Measurements from ENCODE around the gene NECTIN1. TPM values are rescaled to one million over a fixed set of nuclear protein-coding genes. Genes with fewer than 3 reads are reported as not detected.

The NECTIN1 gene
- total and polyA plus RNA-seq, 2 of the 4 experiments (the other 2 are of a cell fraction), result 2.3 to 4.2 TPM

DNA sequence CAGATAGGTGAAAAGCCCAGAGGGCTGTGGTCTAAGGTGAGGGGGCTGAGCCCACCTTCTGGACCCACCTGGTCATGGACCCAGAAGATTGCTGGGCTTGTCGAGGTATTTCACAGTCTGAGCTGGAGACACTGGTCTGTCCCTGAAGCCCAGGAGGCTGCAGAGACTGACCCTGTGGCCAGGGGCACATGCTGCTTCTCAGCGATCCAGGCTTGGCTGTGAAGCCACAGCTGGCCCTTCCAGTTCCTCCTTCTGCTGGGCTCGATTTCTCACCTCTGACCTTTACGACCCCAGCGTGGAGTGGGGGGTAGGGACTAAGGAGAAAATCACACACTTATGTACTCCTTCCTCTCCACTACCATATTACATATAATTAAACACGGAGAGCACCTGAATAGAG is 88.5 kb downstream of the NECTIN1 start:
- Histone ChIP-seq H3K14ac (replicated peaks; ENCODE audit: low read depth, low read length) (no peak overlapping the region), H2BK120ac (ENCODE audit: low read depth, low read length) (no peak overlapping the region), H3K27me3 (ENCODE audit: control insufficient read depth, insufficient read depth, low read length) (peaks cover 49% of the 10 kb centered on the region), H3K4me1 (ENCODE audit: control insufficient read depth, insufficient read depth, low read length) (no peaks in the 10 kb centered on the region), H3K56ac (ENCODE audit: extremely low read depth, insufficient read depth, low read length) (no peak overlapping the region), H2AK9ac (replicated peaks; ENCODE audit: low read depth, low read length, poor library complexity) (no peak overlapping the region), H3K18ac (ENCODE audit: low read depth, low read length) (no peak overlapping the region), H3K9me3 (ENCODE audit: control insufficient read depth, insufficient read depth, low read length) (no peaks in the 10 kb centered on the region), H3K36me3 (ENCODE audit: control insufficient read depth, insufficient read depth, low read length) (no peaks in the 10 kb centered on the region), H2AFZ (replicated peaks; ENCODE audit: low read length, poor library complexity) (no peak overlapping the region), H4K5ac (ENCODE audit: low read depth, low read length) (no peak overlapping the region), H2BK15ac (ENCODE audit: low read depth, low read length) (no peak overlapping the region), H3K4me2 (ENCODE audit: low read depth, low read length) (no peak overlapping the region), H4K20me1 (ENCODE audit: insufficient read depth, low read length) (no peaks in the 10 kb centered on the region), H3K4me3 (ENCODE audit: insufficient read depth, low read depth, low read length) (no peak overlapping the region), H2AK5ac (ENCODE audit: low read depth, low read length) (no peak overlapping the region), H3K23ac (ENCODE audit: low read depth, low read length) (no peak overlapping the region), H4K91ac (ENCODE audit: insufficient read depth, low read depth, low read length) (no peak overlapping the region), H4K8ac (ENCODE audit: low read depth in 2 of 2, low read length in 2 of 2) (no peak overlapping the region), H3K79me1 (ENCODE audit: low read depth in 1 of 2, low read length in 2 of 2) (no peaks in the 10 kb centered on the region), H2BK5ac (ENCODE audit: low read depth, low read length, poor library complexity, severe bottlenecking) (no peak overlapping the region), H3K9ac (ENCODE audit: low read depth, low read length) (no peak overlapping the region), H3K9me1 (ENCODE audit: insufficient read depth, low read length) (no peaks in the 10 kb centered on the region), H3K27ac (ENCODE audit: insufficient read depth, low read length) (no peak overlapping the region), H2BK20ac (ENCODE audit: low read depth, low read length) (no peak overlapping the region), H3K4ac (ENCODE audit: low read depth, low read length) (no peak overlapping the region)
- in situ Hi-C loops (cut with MboI; ENCODE audit: low sequenced_read_pairs) (no loop called here), intact Hi-C loops (cut with micrococcal nuclease) (loop anchor here (5.0 kb wide), 1 partner anchor 158 kb away; no protein-coding TSS in a partner anchor), dilution Hi-C loops (cut with HindIII; ENCODE audit: low sequenced_read_pairs, unreplicated experiment) (no loop called here)
- ATAC-seq (ENCODE audit: low read depth) (no peak), DNase-seq (no peak)
- TF ChIP-seq, protein P1, sequence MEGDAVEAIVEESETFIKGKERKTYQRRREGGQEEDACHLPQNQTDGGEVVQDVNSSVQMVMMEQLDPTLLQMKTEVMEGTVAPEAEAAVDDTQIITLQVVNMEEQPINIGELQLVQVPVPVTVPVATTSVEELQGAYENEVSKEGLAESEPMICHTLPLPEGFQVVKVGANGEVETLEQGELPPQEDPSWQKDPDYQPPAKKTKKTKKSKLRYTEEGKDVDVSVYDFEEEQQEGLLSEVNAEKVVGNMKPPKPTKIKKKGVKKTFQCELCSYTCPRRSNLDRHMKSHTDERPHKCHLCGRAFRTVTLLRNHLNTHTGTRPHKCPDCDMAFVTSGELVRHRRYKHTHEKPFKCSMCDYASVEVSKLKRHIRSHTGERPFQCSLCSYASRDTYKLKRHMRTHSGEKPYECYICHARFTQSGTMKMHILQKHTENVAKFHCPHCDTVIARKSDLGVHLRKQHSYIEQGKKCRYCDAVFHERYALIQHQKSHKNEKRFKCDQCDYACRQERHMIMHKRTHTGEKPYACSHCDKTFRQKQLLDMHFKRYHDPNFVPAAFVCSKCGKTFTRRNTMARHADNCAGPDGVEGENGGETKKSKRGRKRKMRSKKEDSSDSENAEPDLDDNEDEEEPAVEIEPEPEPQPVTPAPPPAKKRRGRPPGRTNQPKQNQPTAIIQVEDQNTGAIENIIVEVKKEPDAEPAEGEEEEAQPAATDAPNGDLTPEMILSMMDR (conservative IDR thresholded peaks at IDR 0.05; ENCODE audit: low read depth, low read length), result no peak
- TF ChIP-seq, protein P2, sequence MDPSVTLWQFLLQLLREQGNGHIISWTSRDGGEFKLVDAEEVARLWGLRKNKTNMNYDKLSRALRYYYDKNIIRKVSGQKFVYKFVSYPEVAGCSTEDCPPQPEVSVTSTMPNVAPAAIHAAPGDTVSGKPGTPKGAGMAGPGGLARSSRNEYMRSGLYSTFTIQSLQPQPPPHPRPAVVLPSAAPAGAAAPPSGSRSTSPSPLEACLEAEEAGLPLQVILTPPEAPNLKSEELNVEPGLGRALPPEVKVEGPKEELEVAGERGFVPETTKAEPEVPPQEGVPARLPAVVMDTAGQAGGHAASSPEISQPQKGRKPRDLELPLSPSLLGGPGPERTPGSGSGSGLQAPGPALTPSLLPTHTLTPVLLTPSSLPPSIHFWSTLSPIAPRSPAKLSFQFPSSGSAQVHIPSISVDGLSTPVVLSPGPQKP (IDR thresholded peaks at IDR 0.05; ENCODE audit: borderline replicate concordance, low read depth, low read length), result no peak
- TF ChIP-seq NFE2L2 (IDR thresholded peaks at IDR 0.05; ENCODE audit: low read depth, low read length), result no peak
- no peak for TF ChIP-seq MAZ (IDR thresholded peaks at IDR 0.05; ENCODE audit: borderline replicate concordance, low read depth, low read length)
- no peak for TF ChIP-seq SMC3 (IDR thresholded peaks at IDR 0.05; ENCODE audit: low read depth, low read length)
- TF ChIP-seq RCOR1 (IDR thresholded peaks at IDR 0.05; ENCODE audit: insufficient replicate concordance, low read length), result no peak
- TF ChIP-seq POLR2A (IDR thresholded peaks at IDR 0.05; ENCODE audit: low read depth, low read length), result no peak
- TF ChIP-seq, protein P3, sequence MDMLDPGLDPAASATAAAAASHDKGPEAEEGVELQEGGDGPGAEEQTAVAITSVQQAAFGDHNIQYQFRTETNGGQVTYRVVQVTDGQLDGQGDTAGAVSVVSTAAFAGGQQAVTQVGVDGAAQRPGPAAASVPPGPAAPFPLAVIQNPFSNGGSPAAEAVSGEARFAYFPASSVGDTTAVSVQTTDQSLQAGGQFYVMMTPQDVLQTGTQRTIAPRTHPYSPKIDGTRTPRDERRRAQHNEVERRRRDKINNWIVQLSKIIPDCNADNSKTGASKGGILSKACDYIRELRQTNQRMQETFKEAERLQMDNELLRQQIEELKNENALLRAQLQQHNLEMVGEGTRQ (IDR thresholded peaks at IDR 0.05; ENCODE audit: low read depth, low read length), result no peak
- no peak for TF ChIP-seq CEBPB (IDR thresholded peaks at IDR 0.05; ENCODE audit: low read depth, low read length)
- TF ChIP-seq FOS (IDR thresholded peaks at IDR 0.05; ENCODE audit: low read depth, low read length), result no peak
- TF ChIP-seq RAD21 (IDR thresholded peaks at IDR 0.05; ENCODE audit: low read length), result no peak
- no peak for TF ChIP-seq MXI1 (IDR thresholded peaks at IDR 0.05; ENCODE audit: borderline replicate concordance, low read depth, low read length)
- no peak for TF ChIP-seq BHLHE40 (IDR thresholded peaks at IDR 0.05; ENCODE audit: low read depth, low read length)
- TF ChIP-seq MAFK (IDR thresholded peaks at IDR 0.05; ENCODE audit: low read depth, low read length), result no peak
- TF ChIP-seq CHD1 (IDR thresholded peaks at IDR 0.05; ENCODE audit: low read depth, low read length), result no peak
- no peak for TF ChIP-seq RFX5 (IDR thresholded peaks at IDR 0.05; ENCODE audit: low read depth, low read length)
- no TSS peak for BruUV-seq (replicated peaks)
- WGBS, 2 experiments (ENCODE audit: extremely low coverage in 2 of 2, insufficient read length in 1 of 2), result 40% methylated on average over 2 of the region's 6 CpGs; no CpG with 5 or more reads in 1 of the 2 experiments
- POLR2A ChIA-PET (ENCODE audit: unreplicated experiment), result no interaction called here
- CTCF ChIA-PET, result no interaction called here

All from IMR-90 (cell line).